Fibroblast of peridontal ligament (primary cell): ENCODE results near the gene ADAM10.
"Not testable (repeated sequence)": the region's sequence is repeated elsewhere in the genome, so short reads cannot be mapped to it uniquely, and the experiment has no call there.

Source experiments
- DNase-seq: peaks from one replicate; pipeline ENCODE4 v3.0.0-alpha.2; 2010; ENCODE audit errors: extremely low read depth

The ADAM10 gene, protein sequence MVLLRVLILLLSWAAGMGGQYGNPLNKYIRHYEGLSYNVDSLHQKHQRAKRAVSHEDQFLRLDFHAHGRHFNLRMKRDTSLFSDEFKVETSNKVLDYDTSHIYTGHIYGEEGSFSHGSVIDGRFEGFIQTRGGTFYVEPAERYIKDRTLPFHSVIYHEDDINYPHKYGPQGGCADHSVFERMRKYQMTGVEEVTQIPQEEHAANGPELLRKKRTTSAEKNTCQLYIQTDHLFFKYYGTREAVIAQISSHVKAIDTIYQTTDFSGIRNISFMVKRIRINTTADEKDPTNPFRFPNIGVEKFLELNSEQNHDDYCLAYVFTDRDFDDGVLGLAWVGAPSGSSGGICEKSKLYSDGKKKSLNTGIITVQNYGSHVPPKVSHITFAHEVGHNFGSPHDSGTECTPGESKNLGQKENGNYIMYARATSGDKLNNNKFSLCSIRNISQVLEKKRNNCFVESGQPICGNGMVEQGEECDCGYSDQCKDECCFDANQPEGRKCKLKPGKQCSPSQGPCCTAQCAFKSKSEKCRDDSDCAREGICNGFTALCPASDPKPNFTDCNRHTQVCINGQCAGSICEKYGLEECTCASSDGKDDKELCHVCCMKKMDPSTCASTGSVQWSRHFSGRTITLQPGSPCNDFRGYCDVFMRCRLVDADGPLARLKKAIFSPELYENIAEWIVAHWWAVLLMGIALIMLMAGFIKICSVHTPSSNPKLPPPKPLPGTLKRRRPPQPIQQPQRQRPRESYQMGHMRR

DNA sequence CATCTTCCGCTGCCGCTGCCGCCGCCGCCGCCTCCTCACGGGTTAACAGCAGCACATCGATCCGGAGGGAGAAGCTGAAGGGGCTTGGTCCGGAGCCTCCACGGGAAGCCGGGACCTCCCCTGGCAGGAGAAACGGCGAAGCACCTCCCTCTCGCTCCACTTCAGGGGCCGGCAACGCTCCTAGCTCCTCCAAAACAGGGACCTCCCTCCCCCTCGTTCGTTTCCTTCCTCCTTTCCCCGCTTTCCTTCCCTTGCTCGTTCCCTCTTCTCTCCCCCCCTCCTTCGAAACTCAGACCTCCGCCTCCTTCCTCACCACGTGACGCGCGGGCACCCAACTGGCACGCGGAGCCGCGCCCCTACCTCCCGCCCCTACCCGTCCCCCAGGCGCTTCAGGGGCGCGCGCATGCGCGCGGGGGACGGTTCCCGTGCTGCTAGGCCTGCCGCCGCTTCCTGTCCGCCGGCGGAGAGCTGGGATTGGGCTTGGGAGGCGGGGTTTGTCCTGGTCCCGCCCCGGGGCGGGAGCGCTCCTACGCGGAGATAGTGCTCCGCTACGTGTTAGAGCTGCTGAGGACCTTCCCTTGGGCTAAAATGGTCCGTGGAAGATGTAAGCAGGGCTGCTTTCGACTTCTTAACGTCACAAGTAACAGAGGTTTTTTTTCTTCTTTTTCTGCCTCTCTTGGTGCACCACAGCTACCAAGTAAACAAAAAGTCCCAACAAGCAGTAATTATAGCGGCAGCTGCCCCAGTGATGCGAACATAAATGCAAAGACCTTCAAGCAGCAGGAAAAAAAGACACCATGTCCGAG is at the start of gene ADAM10:
TSS of gene ADAM10 (minus strand) at position 176 of the 806 bp plus-strand sequence. CDS start at position 3, 173 bp downstream.
- peak; percentile 97 for DNase-seq

DNA sequence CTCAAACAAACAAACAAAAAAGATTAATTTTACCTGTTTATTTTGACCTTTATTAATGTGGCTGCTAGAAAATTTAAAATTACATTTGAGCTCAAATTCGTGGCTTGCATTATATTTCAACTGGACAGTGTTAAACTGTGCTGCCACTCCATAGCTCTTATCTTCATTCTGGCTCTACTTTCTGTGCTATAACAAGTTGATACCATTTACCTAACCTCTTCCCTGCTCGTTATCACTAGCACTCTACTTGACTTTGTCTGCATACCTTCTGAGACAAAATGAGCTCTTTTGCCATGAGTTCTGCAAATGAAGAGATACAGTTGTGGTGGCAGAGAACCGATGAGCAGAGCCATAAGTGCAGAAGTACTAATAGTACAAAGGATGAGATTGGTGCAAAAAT is 48.0 kb upstream of the ADAM10 start:
- DNase-seq: no peak

DNA sequence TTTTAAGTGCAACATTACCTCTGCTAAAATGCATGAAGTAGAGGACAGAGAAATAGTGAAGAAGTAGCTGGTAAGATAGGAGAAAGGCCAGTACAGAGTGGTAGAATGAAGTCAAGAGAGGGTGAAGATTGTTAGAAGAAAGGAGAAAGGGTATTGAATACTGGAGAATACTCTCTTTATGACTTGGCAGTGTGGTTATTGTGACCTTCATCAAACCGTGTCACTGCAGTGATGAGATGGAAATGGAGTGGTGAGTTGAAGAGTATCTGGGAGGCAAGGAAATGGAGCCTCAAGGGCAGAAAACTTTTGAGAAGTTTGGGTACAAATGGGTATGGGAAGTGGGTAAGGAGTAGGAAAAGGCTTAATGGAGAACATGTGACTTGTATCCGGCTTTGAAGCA is 46.3 kb upstream of the ADAM10 start:
- DNase-seq: no peak

GRCh38 chr15:58793862-58794261 is 44.4 kb upstream of the ADAM10 start:
- no peak for DNase-seq

DNA sequence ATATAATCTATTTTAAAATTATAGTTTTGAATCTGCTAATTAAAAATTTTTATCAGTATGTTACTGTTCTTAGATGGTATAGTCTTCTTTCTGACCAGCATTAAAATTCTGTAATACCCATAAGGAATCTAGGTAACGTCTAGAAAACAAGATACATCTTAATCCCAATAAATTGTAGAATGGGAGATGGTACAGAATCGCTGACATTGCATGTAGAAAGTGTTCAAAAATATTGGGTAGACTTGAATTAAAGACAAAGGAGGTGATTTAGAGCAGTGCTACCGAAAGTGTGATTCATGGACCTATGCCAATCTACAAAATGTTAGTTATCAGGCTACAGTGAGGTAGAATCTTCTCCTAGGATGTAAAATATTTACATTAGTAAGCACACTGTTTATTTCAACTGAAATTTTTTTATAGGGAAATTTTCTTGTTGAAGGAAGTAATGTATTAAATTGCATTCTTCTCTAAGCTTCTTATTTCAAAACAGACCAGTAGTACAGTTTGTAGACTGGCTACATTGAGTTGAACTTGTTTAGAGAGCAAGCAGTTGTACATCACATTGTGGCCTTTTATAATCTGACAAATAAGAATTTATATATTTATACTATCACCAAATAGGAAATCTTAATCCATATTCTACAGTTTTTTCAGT is 38.7 kb upstream of the ADAM10 start:
- no peak for DNase-seq

GRCh38 chr15:58785355-58785754 is 35.8 kb upstream of the ADAM10 start:
- peak; percentile 36 for DNase-seq

GRCh38 chr15:58779554-58779953 is 30.0 kb upstream of the ADAM10 start:
- DNase-seq: no peak

DNA sequence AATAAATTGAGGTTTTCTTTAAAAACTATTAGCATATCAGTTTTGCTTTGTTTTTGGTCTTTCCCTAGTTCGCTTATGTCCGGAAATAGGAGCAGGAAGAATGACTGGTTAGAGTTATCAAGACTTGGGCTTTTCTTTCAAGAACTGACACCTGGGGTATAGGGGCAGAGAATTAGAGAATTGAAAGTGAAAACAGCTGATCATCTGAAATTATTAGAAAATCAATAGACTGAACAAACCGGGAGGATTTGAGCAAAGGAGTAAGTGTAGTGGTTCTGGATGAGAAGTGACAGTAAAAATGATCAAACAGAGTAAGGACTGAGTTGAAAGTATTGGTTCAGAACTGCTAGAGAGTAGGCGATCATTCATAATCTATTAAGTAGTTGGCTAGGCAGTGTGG is 27.6 kb upstream of the ADAM10 start:
- DNase-seq: no peak

- no peak for DNase-seq
Observed at GRCh38 chr15:58775402-58775801, 25.9 kb upstream of the ADAM10 start.

DNA sequence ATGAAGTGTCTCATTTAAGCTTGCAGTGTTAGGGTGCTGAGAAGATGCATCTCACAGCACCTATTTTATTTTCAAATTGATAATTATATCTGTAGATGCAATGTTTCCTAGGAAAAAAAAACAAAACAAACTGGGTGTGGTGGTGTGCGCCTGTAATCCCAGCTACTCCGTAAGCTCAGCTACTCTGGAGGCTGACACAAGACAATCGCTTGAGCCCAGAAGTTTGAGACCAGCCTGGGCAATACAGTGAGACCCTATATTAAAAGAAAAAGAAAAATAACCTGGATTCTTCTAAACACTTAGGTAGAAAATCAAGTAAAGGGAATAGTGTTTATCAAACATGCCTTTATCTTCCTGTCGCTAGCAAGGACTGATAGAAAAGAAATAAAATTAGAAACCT is 23.5 kb upstream of the ADAM10 start:
- DNase-seq: no peak

GRCh38 chr15:58771621-58772250 is 22.2 kb upstream of the ADAM10 start:
- no peak for DNase-seq

GRCh38 chr15:58770857-58771620 is 21.5 kb upstream of the ADAM10 start, which contains the start of gene MINDY2:
TSS of gene MINDY2 (plus strand) at chr15:58771302. CDS start at chr15:58771396, 94 bp downstream.
- DNase-seq: peak; percentile 98

DNA sequence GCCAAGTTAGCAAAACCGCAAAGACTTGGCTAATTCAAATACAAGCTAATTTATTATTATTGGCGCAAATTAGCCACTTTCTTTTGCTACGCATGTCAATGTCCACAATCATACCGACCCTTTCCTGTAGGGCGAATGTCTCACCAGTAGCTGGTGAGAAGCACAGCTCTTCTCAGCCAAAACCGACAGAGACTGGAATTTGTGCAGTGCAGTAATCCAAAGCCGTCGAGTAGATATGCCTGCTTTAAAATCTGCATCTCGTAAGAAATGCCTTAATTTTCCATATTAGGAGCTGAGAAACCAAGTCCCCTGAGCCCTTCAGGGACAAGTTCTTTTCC is 21.0 kb upstream of the ADAM10 start:
- DNase-seq: peak; percentile 87

GRCh38 chr15:58768601-58769004 is 19.1 kb upstream of the ADAM10 start:
- DNase-seq: not testable (repeated sequence)

- no peak for DNase-seq
Observed at GRCh38 chr15:58766290-58766689, 16.8 kb upstream of the ADAM10 start.

GRCh38 chr15:58764468-58764867 is 15.0 kb upstream of the ADAM10 start:
- no peak for DNase-seq

DNA sequence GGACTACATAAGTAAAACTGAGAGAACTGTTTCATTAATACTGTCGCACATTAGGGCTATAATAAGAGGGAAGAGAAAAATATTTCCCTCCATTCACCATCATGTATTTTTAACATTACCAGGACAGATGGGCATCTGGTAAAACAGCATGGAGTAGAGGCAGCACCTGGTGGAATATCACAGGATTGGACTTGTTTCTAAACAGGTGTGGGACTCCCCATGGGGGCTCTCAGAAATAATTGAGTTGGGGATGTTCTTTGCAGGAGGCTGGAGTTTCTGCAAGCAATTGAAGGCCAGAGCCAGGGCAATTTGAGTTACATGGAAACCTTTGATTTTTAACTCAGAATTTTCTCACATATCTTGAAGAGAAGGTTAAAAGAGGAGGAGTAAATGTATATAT is 13.2 kb upstream of the ADAM10 start:
- no peak for DNase-seq

GRCh38 chr15:58762285-58762684 is 12.8 kb upstream of the ADAM10 start:
- no peak for DNase-seq

GRCh38 chr15:58761010-58761388 is 11.5 kb upstream of the ADAM10 start:
- no peak for DNase-seq

DNA sequence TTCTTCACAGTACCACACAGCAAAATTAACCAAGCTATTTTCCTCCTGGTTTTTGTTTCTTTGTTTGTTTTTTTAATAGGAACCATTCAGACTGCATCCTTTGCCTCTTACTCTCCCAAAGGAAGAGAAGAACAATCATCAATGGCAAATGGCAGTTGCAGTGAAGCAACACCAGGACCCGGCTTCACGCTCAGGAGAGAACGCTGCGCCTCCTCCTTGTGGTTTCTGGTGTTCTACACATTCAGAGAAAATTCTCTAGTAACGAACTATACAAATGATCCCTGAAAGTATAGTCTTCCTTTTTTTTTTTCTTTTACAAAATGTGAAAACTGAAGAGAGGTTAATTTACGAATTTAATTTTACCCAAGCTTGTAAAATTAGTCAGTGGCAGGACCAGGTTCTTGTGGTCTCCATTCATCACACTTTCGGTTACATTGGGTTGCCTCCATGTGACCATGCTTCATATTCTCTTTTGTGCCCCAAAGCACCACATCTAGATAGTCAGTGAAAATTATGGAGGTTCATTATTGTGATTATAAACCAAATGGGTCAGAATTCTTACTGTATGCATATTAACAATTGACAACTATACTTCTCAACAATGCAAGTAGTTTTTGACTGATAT is 11.0 kb upstream of the ADAM10 start:
- no peak for DNase-seq
